ENCODE data around the gene DDX43.
"Not testable (repeated sequence)": the region's sequence is repeated elsewhere in the genome, so short reads cannot be mapped to it uniquely, and the experiment has no call there.

Gene DDX43

GRCh38 chr6:73388800-73389512, 5.7 kb upstream of the DDX43 start:
- peak; percentile 45 for DNase-seq (ENCODE audit: low read depth)

GRCh38 chr6:73389854-73390253, 4.8 kb upstream of the DDX43 start:
- no peak for DNase-seq (ENCODE audit: low read depth)

- DNase-seq (ENCODE audit: low read depth), result no peak
Observed at GRCh38 chr6:73391675-73392074, 3.0 kb upstream of the DDX43 start.

- not testable (repeated sequence) for DNase-seq (ENCODE audit: low read depth)
Observed at GRCh38 chr6:73392188-73392587, 2.4 kb upstream of the DDX43 start.

- no peak for DNase-seq (ENCODE audit: low read depth)
Observed at GRCh38 chr6:73393278-73393677, 1.4 kb upstream of the DDX43 start.

- DNase-seq (ENCODE audit: low read depth), result no peak
Observed at GRCh38 chr6:73395875-73396274, 1.2 kb downstream of the DDX43 start.

GRCh38 chr6:73400656-73401055, 6.0 kb downstream of the DDX43 start:
- no peak for DNase-seq (ENCODE audit: low read depth)

GRCh38 chr6:73409395-73409794, 14.8 kb downstream of the DDX43 start:
- no peak for DNase-seq (ENCODE audit: low read depth)

GRCh38 chr6:73413102-73413501, 18.5 kb downstream of the DDX43 start:
- DNase-seq (ENCODE audit: low read depth), result no peak

- DNase-seq (ENCODE audit: low read depth), result no peak
Observed at GRCh38 chr6:73418081-73418741, 23.6 kb downstream of the DDX43 start.

GRCh38 chr6:73421534-73421933, 26.9 kb downstream of the DDX43 start:
- DNase-seq (ENCODE audit: low read depth), result no peak

GRCh38 chr6:73435236-73435635, 40.6 kb downstream of the DDX43 start:
- no peak for DNase-seq (ENCODE audit: low read depth)

GRCh38 chr6:73443555-73443954, 48.9 kb downstream of the DDX43 start:
- no peak for DNase-seq (ENCODE audit: low read depth)

- peak; percentile 12 for DNase-seq (ENCODE audit: low read depth)
Observed at GRCh38 chr6:73451223-73452106, 56.8 kb downstream of the DDX43 start.

GRCh38 chr6:73452107-73452461, 57.5 kb downstream of the DDX43 start, which contains the start of gene CGAS:
CGAS (minus strand) TSS chr6:73452297; CDS start chr6:73452181, 116 bp downstream.
- DNase-seq (ENCODE audit: low read depth), result peak; percentile 54

- no peak for DNase-seq (ENCODE audit: low read depth)
Observed at GRCh38 chr6:73455865-73456629, 61.4 kb downstream of the DDX43 start.

- not testable (repeated sequence) for DNase-seq (ENCODE audit: low read depth)
Observed at GRCh38 chr6:73459474-73459873, 64.8 kb downstream of the DDX43 start.

GRCh38 chr6:73460056-73460455, 65.4 kb downstream of the DDX43 start:
- no peak for DNase-seq (ENCODE audit: low read depth)

GRCh38 chr6:73461537-73462350, 67.1 kb downstream of the DDX43 start, which contains the start of gene MTO1:
MTO1 (plus strand) TSS chr6:73461737; CDS start chr6:73461855, 118 bp downstream.
- peak; percentile 70 for DNase-seq (ENCODE audit: low read depth)
